ENCODE results near the gene DYNC2I2. TPM values are rescaled to one million over a fixed set of nuclear protein-coding genes. Genes with fewer than 3 reads are reported as not detected.

Gene DYNC2I2
- total RNA-seq, 4 donors from 2014 or later = 71.9 to 103 (median 95.8) TPM

GRCh38 chr9:128629852-128630545, 26.6 kb downstream of the DYNC2I2 start:
- DNase-seq = peak in 1 of 3 donors; percentile 33
- H3K27me3 ChIP-seq = no peaks in the 10 kb centered on the region
- no peak overlapping the region for H3K4me3 ChIP-seq
- no peak overlapping the region for H3K27ac ChIP-seq
- H3K9me3 ChIP-seq = no peaks in the 10 kb centered on the region
- peaks cover 0 to 29% (median 0%) of the 10 kb centered on the region in 4 donors for H3K4me1 ChIP-seq
- peaks cover 0 to 93% (median 0%) of the 10 kb centered on the region in 3 donors for H3K36me3 ChIP-seq
- TF ChIP-seq CTCF (IDR thresholded peaks at IDR 0.05) = no peak
- TF ChIP-seq POLR2A (IDR thresholded peaks at IDR 0.05) = no peak

- no peak overlapping the region for H3K27ac ChIP-seq
- DNase-seq = peak in 1 of 3 donors; percentile 44
- H3K4me1 ChIP-seq = peaks cover 0 to 21% (median 0%) of the 10 kb centered on the region in 4 donors
Observed at GRCh38 chr9:128629136-128629535, 27.5 kb downstream of the DYNC2I2 start.

GRCh38 chr9:128628471-128629048, 28.1 kb downstream of the DYNC2I2 start:
- Histone ChIP-seq H3K36me3 (peaks cover 0 to 97% (median 0%) of the 10 kb centered on the region in 3 donors), H3K27me3 (no peaks in the 10 kb centered on the region), H3K27ac (no peak overlapping the region), H3K4me1 (peaks cover 0 to 17% (median 0%) of the 10 kb centered on the region in 4 donors), H3K9me3 (no peaks in the 10 kb centered on the region), H3K4me3 (no peak overlapping the region)
- TF ChIP-seq POLR2A (IDR thresholded peaks at IDR 0.05) (no peak), CTCF (IDR thresholded peaks at IDR 0.05) (no peak)
- peak in 1 of 3 donors; percentile 50 for DNase-seq

More at GRCh38 chr9:128629136-128629535, 27.5 kb downstream of the DYNC2I2 start:
- Histone ChIP-seq H3K4me3 (no peak overlapping the region), H3K9me3 (no peaks in the 10 kb centered on the region), H3K27me3 (no peaks in the 10 kb centered on the region), H3K36me3 (peaks cover 0 to 99% (median 0%) of the 10 kb centered on the region in 3 donors)
- TF ChIP-seq CTCF (IDR thresholded peaks at IDR 0.05) = no peak
- TF ChIP-seq POLR2A (IDR thresholded peaks at IDR 0.05) = no peak

GRCh38 chr9:128627906-128628305, 28.7 kb downstream of the DYNC2I2 start:
- Histone ChIP-seq H3K9me3 (no peaks in the 10 kb centered on the region), H3K4me3 (no peak overlapping the region), H3K4me1 (peaks cover 0 to 12% (median 0%) of the 10 kb centered on the region in 4 donors), H3K27ac (no peak overlapping the region), H3K27me3 (no peaks in the 10 kb centered on the region), H3K36me3 (peaks cover 0 to 97% (median 0%) of the 10 kb centered on the region in 3 donors)
- no peak for TF ChIP-seq POLR2A (IDR thresholded peaks at IDR 0.05)
- TF ChIP-seq CTCF (IDR thresholded peaks at IDR 0.05) = no peak
- peak in 1 of 3 donors; percentile 41 for DNase-seq

GRCh38 chr9:128627127-128627715, 29.4 kb downstream of the DYNC2I2 start:
- Histone ChIP-seq H3K27ac (no peak overlapping the region), H3K9me3 (no peaks in the 10 kb centered on the region), H3K4me3 (no peak overlapping the region), H3K4me1 (peaks cover 0 to 12% (median 0%) of the 10 kb centered on the region in 4 donors), H3K27me3 (no peaks in the 10 kb centered on the region), H3K36me3 (peaks cover 0 to 97% (median 0%) of the 10 kb centered on the region in 3 donors)
- TF ChIP-seq POLR2A (IDR thresholded peaks at IDR 0.05) (no peak), CTCF (IDR thresholded peaks at IDR 0.05) (no peak)
- peak in 2 of 3 donors; percentile 36 to 43 for DNase-seq
